Testis (tissue), 2 donors: Measurements from ENCODE around the gene TECR.

ENCODE experiments used
- POLR2A ChIP-seq: fragments of 450-650 bp; IDR thresholded peaks from one replicate; pipeline ENCODE4 v1.6.1; 2017; ENCODE audit warnings: antibody characterized with exemption, mild to moderate bottlenecking, moderate library complexity
- TF ChIP-seq, protein P1 (sequence below), 3 experiments: fragments of 450-650 bp in 2 of 3; fragments of 200-600 bp in 1 of 3; sonication (generic) in 1 of 3; IDR thresholded peaks; one replicate each; pipeline ENCODE4 v1.5.1; 2016 to 2019; ENCODE audit warnings: antibody characterized with exemption in 3 of 3, mild to moderate bottlenecking in 2 of 3, moderate library complexity in 1 of 3

DNA sequence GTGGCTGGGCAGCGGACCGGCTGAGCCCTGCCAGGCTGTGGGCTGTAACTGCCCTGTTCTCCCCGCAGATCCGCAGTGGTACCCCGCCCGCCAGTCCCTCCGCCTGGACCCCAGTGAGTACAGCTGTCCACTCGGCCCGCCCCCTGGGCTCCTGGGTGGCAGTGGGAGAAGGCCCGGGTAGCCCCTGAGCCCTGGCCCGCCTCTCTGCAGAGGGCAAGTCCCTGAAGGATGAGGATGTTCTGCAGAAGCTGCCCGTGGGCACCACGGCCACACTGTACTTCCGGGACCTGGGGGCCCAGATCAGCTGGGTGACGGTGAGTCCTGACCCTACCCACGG is 34.2 kb downstream of the TECR start:
- no peak for TF ChIP-seq POLR2A
- TF ChIP-seq, protein P1, sequence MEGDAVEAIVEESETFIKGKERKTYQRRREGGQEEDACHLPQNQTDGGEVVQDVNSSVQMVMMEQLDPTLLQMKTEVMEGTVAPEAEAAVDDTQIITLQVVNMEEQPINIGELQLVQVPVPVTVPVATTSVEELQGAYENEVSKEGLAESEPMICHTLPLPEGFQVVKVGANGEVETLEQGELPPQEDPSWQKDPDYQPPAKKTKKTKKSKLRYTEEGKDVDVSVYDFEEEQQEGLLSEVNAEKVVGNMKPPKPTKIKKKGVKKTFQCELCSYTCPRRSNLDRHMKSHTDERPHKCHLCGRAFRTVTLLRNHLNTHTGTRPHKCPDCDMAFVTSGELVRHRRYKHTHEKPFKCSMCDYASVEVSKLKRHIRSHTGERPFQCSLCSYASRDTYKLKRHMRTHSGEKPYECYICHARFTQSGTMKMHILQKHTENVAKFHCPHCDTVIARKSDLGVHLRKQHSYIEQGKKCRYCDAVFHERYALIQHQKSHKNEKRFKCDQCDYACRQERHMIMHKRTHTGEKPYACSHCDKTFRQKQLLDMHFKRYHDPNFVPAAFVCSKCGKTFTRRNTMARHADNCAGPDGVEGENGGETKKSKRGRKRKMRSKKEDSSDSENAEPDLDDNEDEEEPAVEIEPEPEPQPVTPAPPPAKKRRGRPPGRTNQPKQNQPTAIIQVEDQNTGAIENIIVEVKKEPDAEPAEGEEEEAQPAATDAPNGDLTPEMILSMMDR (IDR thresholded peaks at IDR 0.05): no peak
